GM18870 (cell line): ENCODE measurements around the gene SAT1.
"Not testable (repeated sequence)": the region's sequence is repeated elsewhere in the genome, so short reads cannot be mapped to it uniquely, and the experiment has no call there.

Experiments used
- ATAC-seq: cut with Tn5 transposase; IDR thresholded peaks from one replicate; pipeline ENCODE4 v1.9.1; 2021; ENCODE audit warnings: moderate library complexity; ENCODE audit not compliant: unreplicated experiment

The SAT1 gene

DNA sequence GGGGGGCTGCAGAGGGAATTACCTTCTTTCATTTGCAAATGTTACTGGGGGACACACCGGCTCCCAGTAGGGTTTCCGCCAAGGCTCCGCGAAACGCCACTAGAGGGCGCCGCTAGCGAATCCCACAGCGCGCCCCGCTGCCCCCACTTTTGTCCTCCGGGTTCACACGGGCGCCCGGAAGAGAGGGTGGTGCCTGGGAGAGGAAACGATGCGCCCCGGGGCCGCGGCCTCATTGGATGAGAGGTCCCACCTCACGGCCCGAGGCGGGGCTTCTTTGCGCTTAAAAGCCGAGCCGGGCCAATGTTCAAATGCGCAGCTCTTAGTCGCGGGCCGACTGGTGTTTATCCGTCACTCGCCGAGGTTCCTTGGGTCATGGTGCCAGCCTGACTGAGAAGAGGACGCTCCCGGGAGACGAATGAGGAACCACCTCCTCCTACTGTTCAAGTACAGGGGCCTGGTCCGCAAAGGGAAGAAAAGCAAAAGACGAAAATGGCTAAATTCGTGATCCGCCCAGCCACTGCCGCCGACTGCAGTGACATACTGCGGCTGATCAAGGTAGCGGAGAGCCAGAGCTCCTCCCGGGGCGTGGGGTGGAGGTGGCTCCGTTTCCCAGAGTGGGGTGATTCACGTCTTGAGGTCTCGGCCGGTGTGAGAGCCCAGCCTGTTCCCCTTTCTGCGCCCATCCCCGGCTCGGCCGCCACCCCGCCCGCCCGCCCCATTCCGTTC lies at the start of gene SAT1:
SAT1 (plus strand) TSS at position 311 of the 726 bp plus-strand sequence; CDS start at position 490, 179 bp downstream.
- peak; percentile 63 for ATAC-seq

DNA sequence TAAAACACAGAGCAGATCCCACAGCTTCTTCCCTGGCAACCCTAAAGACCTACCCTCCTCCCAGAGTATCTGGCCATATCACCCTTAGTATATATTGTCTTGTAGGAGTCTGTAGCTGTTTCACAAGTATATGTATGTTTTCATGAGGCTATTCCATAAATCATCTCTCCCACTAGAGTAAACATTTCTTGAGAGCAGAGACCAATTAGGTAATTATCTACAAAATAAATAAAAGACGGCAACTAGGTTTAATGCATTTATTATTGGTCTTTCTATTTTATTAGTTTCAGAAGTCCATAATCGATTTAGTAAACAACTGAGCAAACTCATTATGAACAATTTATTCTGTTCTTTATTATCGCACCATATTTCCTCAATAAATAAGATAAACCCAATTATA lies 46.9 kb upstream of the SAT1 start:
- no peak for ATAC-seq

DNA sequence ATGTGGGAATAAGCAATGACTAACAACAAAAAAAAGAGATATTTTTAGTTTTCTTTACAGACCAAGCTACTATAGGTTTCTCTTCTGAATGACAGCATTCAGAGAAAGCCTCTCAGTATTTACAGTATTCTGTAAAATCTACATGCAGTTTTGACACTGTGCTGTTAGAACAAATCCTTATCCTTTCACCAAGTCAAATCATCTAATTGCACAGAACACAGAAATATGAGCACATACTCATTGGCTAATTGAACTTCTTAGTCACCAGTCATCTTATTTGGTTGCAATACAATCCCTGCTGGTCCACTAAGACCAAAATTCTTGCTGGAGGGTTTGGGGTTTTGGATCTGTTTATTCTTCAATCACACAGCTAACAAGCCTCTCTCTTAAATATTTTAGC lies 45.6 kb upstream of the SAT1 start:
- no peak for ATAC-seq

DNA sequence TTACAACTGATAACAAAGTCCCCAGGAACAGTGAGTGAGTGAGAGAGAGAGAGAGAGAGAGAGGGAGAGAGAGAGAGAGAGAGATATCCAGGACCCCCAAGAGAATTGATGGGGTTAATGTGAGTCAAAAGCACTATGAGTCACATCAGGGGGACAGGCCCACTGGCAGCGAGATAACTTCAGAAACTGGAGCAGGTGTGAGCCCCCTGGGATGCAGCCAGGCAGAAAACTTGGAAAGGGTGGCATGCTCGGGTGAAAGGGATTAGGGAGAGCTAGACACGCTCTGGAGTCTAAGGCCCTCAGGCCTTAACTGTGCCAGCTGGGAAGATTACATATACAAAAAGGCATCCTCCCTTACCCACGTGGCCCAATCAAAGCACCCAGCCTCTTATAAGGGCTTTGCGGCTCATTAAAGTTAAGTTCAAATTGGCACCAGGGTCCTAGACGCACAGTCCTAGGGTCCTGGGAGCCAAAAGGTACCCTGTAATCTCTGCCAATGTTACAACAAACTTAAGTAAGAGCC lies 40.7 kb upstream of the SAT1 start:
- ATAC-seq: no peak

DNA sequence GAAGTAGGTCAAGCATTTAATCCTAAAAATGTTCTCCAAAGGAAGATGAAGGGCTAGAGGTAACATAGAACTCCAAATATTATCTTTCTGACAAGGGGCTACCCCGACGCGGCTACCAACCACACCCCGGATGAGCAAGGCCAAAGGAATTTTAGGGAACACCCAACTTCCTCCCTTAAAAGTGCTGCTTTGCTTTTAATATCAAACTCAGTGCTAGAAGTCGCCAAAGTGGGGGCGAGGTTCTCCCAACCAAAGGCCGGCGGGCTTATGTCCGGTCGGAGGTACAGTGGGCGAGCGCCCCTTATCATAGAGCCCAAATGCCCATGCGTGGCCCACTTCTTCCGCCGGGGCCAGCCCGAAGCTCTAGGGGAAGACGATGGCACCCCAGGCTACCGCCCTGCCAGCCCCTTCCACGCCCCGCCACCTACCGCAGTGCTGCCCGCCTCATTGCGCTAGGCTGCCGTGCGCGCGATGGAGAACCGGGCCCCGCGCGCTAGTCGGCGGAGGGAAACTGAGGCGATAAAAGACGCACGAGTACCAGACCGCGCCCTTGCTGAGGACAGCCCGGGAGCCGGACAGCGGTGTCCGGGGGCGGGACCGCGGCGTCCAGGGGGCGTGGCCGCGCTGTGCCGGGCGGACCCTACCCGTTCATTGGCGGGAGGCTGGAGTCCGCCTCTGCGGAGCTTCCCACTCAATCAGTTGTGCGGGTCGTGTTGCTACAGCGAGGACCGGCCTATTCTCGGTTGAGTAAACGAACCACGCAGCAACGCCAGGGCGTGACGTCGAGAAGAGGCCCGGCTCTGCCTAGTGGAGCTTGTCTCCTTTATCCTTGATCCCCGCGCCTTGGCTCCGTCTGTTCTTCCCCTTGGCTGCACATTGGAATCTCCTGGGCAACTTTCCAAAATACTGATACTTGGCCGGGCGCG lies 40.0 kb upstream of the SAT1 start, which contains the start of gene ACOT9:
ACOT9 (minus strand) TSS at position 580 of the 926 bp plus-strand sequence; CDS start at position 448, 132 bp downstream.
- ATAC-seq: peak; percentile 81

DNA sequence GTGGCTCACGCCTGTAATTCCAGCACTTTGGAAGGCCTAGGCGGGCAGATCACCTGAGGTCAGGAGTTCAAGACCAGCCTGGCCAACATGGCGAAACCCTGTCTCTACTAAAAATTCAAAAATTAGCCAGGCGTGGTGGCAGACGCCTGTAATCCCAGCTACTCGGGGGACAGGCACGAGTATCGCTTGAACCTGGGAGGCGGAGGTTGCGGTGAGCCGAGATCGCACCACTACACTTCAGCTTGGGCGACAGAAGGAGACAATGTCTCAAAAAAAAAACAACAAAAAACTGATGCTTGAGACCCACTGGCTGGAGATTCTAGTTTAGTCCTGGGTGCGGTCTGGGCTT lies 39.4 kb upstream of the SAT1 start:
- not testable (repeated sequence) for ATAC-seq

DNA sequence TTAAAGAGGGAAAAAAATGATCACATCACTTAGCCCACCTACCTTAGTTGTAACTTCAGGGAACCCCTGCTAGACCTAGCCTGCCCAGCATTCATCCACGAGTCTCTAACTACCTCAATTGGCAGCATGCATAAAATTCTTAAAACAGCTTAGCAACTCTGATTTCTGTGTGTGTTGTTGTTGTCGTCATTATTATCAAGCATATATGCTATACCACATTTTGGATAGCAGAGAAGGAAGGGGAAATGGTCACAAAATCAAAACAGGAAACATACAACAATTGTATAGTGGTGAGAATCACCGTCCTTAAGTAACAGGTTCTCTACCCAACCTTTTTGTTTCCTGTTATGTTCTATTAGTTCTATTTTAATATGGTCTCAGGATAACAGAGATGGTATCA lies 37.2 kb upstream of the SAT1 start:
- ATAC-seq: no peak

DNA sequence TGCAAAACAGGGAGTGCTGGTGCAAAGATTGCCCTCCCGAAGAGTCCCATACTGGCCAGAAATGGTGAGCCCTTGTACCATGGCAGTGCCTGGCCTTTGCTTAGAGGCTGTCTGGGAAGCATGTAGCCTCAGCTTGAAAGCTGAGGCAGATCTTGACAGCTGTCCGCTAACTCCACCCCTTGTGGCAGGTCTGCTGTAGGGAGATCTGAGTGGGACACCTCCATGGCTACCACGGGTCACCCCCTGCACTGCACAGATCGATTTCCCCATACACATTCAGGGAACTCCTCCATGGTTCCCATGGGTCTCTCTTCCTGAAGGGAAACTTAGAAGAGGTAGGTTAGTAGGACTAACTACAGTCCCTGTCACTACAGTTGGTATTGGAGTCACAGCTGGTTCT lies 33.8 kb upstream of the SAT1 start:
- no peak for ATAC-seq

DNA sequence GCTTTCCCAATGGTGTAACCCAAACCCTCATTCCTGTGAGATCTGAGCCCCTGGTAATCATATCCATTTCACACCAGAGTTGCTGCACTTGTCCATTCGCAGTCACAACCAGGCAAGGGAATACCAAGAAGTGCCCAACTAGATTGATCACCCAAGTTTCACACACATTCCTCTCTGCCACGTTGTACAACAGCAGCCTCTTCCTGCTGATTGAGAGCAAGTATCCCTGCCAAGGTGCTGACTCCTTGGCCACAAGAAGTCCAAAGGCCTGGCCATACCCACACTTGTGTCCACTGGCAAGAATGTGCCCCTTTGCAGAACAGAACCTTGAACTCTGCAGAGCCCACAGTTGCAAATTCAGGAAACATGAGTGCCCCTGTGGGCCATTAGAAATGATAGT lies 33.4 kb upstream of the SAT1 start:
- no peak for ATAC-seq

DNA sequence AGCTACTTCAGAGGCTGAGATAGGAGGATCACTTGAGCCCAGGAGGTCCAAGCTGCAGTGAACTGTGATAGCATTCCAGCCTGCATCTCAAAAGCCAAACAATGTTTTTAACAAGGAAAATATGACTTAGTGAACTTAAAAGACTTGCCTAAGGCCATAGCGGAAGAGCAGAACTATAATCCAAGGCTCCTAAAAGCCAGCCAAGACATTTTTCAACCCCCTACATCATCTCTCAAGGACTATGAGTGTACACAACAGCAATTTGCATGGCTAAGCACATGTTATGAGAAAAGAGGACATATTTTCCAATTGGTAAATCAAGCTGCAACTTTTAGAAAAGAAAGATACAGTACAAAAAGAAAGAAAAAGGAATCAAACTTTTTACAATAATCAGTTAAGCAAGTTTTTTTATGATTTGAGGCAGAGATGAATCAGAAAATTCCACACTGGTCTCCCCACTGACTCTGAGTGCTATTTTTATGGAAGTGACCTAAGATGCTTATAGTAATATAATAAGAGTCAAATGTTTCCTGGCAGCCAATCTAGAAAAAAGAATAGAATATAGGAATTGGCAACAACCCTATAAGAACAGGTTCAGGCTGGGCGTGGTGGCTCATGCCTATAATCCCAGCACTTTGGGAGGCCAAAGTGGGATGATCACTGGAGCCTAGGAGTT lies 30.1 kb upstream of the SAT1 start:
- no peak for ATAC-seq

DNA sequence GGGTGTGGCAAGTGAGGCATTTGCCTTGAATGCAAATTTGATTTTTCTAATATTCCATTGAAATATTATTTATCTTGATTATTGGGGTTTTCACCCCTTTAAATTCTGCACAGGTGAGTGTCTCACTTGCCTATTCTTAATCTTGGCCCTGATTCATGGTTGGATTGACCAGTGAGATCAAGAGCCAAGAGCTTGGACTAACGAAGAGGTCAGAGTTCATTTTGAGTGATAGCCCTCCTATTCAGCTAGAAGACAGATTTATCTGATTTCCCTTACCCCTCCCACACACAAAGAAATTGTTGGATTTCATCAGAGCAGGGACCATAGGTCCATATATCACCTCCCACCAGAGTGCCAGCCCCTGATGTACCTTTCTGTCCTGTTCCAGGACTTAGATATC lies 28.3 kb upstream of the SAT1 start:
- ATAC-seq: no peak

DNA sequence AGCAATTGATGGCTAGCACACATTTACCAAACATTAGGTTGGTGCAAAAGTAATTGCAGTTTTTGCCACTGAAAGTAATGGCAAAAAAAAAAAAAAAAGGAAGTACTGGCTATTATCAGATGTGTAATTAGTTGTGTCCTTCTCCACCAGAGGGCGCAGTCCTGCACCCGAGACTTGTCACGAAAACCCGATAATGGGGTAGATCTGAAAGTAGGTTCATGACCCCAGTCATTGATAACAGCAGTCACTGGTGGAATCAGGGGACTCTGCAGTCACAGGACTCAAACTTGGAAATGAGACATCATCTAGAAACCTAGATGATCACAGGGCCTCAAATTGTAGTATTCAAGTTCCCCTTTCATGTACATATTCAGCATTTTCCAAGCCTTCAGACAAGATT lies 26.8 kb upstream of the SAT1 start:
- peak; percentile 70 for ATAC-seq

DNA sequence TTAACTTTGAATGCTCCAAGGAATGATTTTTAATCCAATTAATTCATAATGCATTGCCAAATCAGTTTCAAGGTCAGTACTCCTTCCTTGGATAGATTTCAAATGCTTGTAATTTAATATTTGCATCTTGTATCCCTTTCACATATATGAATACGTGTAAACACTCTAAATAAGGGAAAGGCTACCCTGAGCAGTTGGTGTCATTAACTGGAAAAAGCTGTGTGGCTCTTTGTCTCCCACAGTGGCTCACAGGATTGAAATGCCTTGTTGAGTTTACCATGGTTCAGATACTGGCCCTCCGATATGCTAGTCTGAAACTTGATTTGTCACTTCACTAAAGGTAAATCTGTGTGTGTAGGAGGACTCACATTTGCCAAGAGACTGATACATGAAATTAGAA lies 23.2 kb upstream of the SAT1 start:
- ATAC-seq: no peak

DNA sequence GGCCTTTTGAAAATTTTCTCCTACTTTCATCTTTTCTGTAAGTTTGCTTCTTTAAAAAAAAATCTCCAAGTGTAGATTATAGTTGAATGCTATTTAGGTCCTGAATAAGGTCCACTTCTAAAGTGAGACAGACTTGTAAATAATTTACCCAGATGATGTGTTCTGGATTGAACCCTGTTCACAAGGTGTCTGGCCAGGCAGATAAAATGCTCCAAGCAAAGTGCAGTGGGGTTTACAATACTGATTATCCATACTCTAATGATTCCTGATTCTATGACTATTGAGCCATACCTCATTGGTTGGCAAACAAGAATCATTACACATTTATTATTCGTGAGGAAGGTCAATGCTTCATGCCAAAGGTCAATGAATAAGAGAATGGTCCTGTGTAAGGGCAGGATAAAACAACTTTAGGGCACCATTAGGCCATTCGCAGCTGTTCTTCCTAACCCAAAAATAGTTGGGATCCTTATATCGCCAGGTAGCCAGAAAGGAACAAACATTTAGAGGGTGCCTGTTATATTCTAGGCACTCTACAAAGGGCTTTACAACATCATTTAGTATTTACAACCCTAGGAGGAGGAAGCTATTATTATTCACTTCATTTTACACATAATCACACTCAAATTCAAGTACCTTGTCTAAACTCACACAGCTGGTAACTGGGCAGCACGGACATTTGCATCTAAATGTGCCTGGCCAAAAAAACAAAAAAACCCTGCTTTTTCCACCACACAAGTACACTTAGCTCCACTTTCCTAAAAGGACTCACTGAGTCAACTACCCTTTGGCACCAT lies 18.6 kb upstream of the SAT1 start:
- ATAC-seq: no peak

DNA sequence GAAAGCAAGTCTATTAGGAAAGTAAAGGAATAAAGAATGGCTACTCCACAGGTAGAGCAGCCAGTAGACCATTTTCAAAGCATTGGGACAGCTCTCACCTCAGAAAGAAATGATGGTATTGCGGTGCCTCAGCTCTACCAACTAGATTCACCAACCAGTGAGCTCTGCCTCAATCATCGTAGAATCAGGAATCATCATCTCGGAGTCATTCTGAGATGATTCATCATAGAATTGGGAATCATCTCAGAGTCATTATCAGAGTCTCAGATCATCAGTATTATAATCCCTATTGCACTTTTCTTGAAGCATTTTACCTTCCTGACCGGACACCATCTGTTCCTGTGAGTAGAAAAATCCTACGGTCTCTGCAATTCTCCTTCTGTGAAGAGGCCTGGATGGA lies 17.5 kb upstream of the SAT1 start:
- ATAC-seq: no peak

DNA sequence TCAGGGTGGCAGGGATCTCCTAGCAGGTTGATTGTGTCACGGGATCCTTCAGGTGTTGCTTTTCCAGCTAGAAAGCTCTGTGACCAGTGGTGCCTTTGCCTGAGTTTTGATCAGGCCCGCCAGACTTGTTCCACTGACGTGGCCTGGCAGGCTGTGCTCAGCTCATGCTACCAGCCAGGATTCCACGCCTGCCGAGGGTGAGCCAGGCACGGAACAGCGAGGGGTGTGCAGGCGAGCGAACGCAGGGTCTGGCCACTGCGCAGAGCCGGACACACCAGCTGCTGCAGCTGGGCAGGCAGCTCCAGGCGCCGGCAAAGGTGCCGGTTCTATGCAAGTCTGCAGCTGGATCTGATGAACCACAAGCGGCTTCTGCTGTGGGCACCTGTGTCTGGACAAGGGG lies 17.1 kb upstream of the SAT1 start:
- ATAC-seq: no peak

DNA sequence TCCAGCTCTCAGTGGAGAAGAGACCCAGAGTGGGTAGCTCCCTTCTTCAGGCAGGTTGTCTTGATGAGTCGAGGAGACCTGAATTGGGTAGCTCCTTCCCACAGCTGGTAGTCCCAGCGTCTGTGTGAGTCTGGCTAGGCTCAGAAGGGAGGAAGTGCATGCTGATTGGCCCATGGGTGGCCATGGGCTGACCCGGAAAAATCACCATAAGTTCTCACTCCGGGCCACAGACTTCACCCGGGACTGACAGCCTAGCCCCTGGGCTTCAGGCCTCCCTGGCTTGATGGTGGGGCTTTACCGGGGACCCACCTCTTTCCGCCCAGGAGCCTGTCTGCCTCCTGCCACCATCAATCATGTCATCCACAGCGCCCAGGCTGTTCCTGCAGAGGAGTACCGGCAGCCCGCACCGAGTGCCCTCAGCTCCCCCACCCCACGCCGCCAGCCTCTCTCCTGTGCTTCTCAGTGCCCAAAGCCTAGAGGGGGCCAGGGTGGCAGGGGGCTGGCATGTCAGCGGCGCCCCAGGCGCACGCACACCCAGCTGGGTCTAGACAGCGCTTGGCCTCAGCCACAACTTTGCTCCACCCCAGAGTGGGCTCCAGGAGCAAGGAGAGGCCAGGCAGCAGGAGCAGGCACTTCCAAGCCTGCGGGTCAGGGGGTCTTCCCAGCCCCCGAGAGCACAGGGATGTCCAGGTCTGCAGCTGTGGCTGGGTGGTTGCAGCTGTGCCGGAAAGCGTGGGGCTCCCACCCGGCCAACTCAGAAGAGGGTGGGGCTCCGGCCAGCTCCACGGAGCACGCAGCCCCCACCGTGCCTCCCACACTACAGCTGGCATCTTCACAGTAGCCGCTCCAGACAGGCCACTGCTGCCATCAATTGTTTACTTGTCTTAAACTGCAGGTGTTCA lies 16.1 kb upstream of the SAT1 start:
- ATAC-seq: no peak

DNA sequence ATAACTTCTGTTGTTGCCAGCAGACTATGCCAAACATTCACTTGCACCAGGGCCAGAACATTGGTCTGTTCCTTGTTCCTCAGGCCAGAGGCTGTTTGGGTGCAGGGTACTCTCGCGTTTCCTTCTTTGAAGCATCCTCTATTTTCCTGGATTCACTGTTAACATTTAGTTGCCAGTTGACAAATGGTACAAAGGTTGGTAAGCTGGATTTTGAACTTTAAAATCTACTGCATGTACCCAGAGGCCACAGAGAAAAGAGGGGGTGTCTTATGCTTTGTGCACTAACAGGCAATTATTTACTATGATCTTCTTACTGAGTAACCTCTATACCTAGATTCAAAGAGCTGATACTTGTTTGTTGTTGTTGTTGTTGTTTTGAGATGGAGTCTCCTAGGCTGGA lies 12.8 kb upstream of the SAT1 start:
- ATAC-seq: no peak

DNA sequence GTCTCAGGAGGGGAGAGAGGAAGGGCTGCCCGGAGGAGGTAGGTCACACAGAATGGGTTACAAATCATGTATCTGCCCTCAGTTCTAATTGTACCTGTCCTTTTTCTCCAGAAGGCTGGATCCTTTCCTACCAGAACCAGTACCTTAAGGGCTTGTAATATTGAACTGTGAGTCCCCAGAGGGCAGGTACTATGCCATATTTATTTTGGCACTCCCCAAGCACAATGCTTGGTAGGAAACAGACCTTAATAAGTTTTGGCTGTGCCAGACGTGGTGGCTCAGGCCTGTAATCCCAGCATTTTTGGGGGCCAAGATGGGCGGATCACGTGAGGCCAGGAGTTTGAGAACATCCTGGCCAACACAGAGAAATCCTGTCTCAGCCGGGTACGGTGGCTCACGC lies 11.9 kb upstream of the SAT1 start:
- not testable (repeated sequence) for ATAC-seq
